ENCODE data around the gene HDC.

GRCh38 chr15:50192164-50192563 is 73.4 kb downstream of the HDC start:
- TF ChIP-seq CTCF (IDR thresholded peaks at IDR 0.05) = no peak
- no peak for TF ChIP-seq POLR2A (IDR thresholded peaks at IDR 0.05)
- no peak for TF ChIP-seq EP300 (IDR thresholded peaks at IDR 0.05)

All from upper lobe of left lung (tissue), 4 donors.